ENCODE data around the gene RABGAP1L. TPM values are rescaled to one million over a fixed set of nuclear protein-coding genes. Genes with fewer than 3 reads are reported as not detected.
A peak's percentile ranks its signal among the peaks of the same experiment; 100 is the strongest.
"Not testable (repeated sequence)": the region's sequence is repeated elsewhere in the genome, so short reads cannot be mapped to it uniquely, and the experiment has no call there.

RABGAP1L gene
- total and polyA plus RNA-seq, 4 donors: 33.7 to 128 (median 62.1) TPM

- no peak for DNase-seq (ENCODE audit: low read depth in 4 of 6, low spot score in 6 of 6)
- Histone ChIP-seq H3K27ac (ENCODE audit: low read depth, low read length) (no peak overlapping the region), H3K9me3 (ENCODE audit: control insufficient read depth, insufficient read depth, low read length) (no peaks in the 10 kb centered on the region), H3K4me3 (ENCODE audit: low read depth, low read length) (no peak overlapping the region), H3K4me1 (ENCODE audit: control insufficient read depth, insufficient read depth, low read length) (no peaks in the 10 kb centered on the region), H3K36me3 (ENCODE audit: control insufficient read depth, insufficient read depth, low read length) (no peaks in the 10 kb centered on the region), H3K27me3 (ENCODE audit: control insufficient read depth, insufficient read depth, low read length) (no peaks in the 10 kb centered on the region)
- no CpG with 5 or more reads among the region's 1 CpG for WGBS (ENCODE audit: insufficient coverage)
Observed at GRCh38 chr1:174689524-174689923, 530.2 kb downstream of the RABGAP1L start.

- Histone ChIP-seq H3K9me3 (ENCODE audit: control insufficient read depth, insufficient read depth, low read length) (no peaks in the 10 kb centered on the region), H3K27me3 (ENCODE audit: control insufficient read depth, insufficient read depth, low read length) (no peaks in the 10 kb centered on the region), H3K4me1 (ENCODE audit: control insufficient read depth, insufficient read depth, low read length) (no peaks in the 10 kb centered on the region), H3K4me3 (ENCODE audit: low read depth, low read length) (no peak overlapping the region), H3K36me3 (ENCODE audit: control insufficient read depth, insufficient read depth, low read length) (no peaks in the 10 kb centered on the region), H3K27ac (ENCODE audit: low read depth, low read length) (no peak overlapping the region)
- no peak for DNase-seq (ENCODE audit: low read depth in 4 of 6, low spot score in 6 of 6)
Observed at GRCh38 chr1:174690266-174690665, 530.9 kb downstream of the RABGAP1L start.

GRCh38 chr1:174692313-174692712 lies 533.0 kb downstream of the RABGAP1L start:
- Histone ChIP-seq H3K27ac (ENCODE audit: low read depth, low read length) (no peak overlapping the region), H3K4me3 (ENCODE audit: low read depth, low read length) (no peak overlapping the region), H3K9me3 (ENCODE audit: control insufficient read depth, insufficient read depth, low read length) (no peaks in the 10 kb centered on the region), H3K27me3 (ENCODE audit: control insufficient read depth, insufficient read depth, low read length) (no peaks in the 10 kb centered on the region), H3K4me1 (ENCODE audit: control insufficient read depth, insufficient read depth, low read length) (no peaks in the 10 kb centered on the region), H3K36me3 (ENCODE audit: control insufficient read depth, insufficient read depth, low read length) (no peaks in the 10 kb centered on the region)
- DNase-seq (ENCODE audit: low read depth in 4 of 6, low spot score in 6 of 6): no peak
- no CpG with 5 or more reads among the region's 1 CpG for WGBS (ENCODE audit: insufficient coverage)

- 83% methylated on average over 2 of the region's 3 CpGs for WGBS (ENCODE audit: insufficient coverage)
- DNase-seq (ENCODE audit: low read depth in 4 of 6, low spot score in 6 of 6): no peak
- no peaks in the 10 kb centered on the region for H3K27me3 ChIP-seq (ENCODE audit: control insufficient read depth, insufficient read depth, low read length)
- no peaks in the 10 kb centered on the region for H3K4me1 ChIP-seq (ENCODE audit: control insufficient read depth, insufficient read depth, low read length)
- H3K36me3 ChIP-seq (ENCODE audit: control insufficient read depth, insufficient read depth, low read length): no peaks in the 10 kb centered on the region
- H3K9me3 ChIP-seq (ENCODE audit: control insufficient read depth, insufficient read depth, low read length): no peaks in the 10 kb centered on the region
- no peak overlapping the region for H3K27ac ChIP-seq (ENCODE audit: low read depth, low read length)
- H3K4me3 ChIP-seq (ENCODE audit: low read depth, low read length): no peak overlapping the region
Observed at GRCh38 chr1:174693085-174693484, 533.8 kb downstream of the RABGAP1L start.

- not testable (repeated sequence) for H3K27me3 ChIP-seq (ENCODE audit: control insufficient read depth, insufficient read depth, low read length); H3K4me1 ChIP-seq (ENCODE audit: control insufficient read depth, insufficient read depth, low read length); DNase-seq (ENCODE audit: low read depth in 4 of 6, low spot score in 6 of 6); H3K27ac ChIP-seq (ENCODE audit: low read depth, low read length); H3K9me3 ChIP-seq (ENCODE audit: control insufficient read depth, insufficient read depth, low read length); H3K36me3 ChIP-seq (ENCODE audit: control insufficient read depth, insufficient read depth, low read length); H3K4me3 ChIP-seq (ENCODE audit: low read depth, low read length)
Observed at GRCh38 chr1:174693539-174693938, 534.2 kb downstream of the RABGAP1L start.

GRCh38 chr1:174696026-174696821 lies 536.9 kb downstream of the RABGAP1L start:
- H3K27me3 ChIP-seq (ENCODE audit: control insufficient read depth, insufficient read depth, low read length): no peaks in the 10 kb centered on the region
- no peak overlapping the region for H3K4me3 ChIP-seq (ENCODE audit: low read depth, low read length)
- 67% methylated on average over 3 of the region's 5 CpGs for WGBS (ENCODE audit: insufficient coverage)
- H3K9me3 ChIP-seq (ENCODE audit: control insufficient read depth, insufficient read depth, low read length): no peaks in the 10 kb centered on the region
- no peaks in the 10 kb centered on the region for H3K4me1 ChIP-seq (ENCODE audit: control insufficient read depth, insufficient read depth, low read length)
- no peak overlapping the region for H3K27ac ChIP-seq (ENCODE audit: low read depth, low read length)
- no peak for DNase-seq (ENCODE audit: low read depth in 4 of 6, low spot score in 6 of 6)
- H3K36me3 ChIP-seq (ENCODE audit: control insufficient read depth, insufficient read depth, low read length): no peaks in the 10 kb centered on the region

- H3K4me1 ChIP-seq (ENCODE audit: control insufficient read depth, insufficient read depth, low read length): no peaks in the 10 kb centered on the region
- H3K27me3 ChIP-seq (ENCODE audit: control insufficient read depth, insufficient read depth, low read length): no peaks in the 10 kb centered on the region
- H3K9me3 ChIP-seq (ENCODE audit: control insufficient read depth, insufficient read depth, low read length): no peaks in the 10 kb centered on the region
- H3K4me3 ChIP-seq (ENCODE audit: low read depth, low read length): no peak overlapping the region
- H3K27ac ChIP-seq (ENCODE audit: low read depth, low read length): no peak overlapping the region
- 85% methylated on average over 2 of the region's 3 CpGs for WGBS (ENCODE audit: insufficient coverage)
- DNase-seq (ENCODE audit: low read depth in 4 of 6, low spot score in 6 of 6): no peak
- H3K36me3 ChIP-seq (ENCODE audit: control insufficient read depth, insufficient read depth, low read length): no peaks in the 10 kb centered on the region
Observed at GRCh38 chr1:174700314-174700713, 541.0 kb downstream of the RABGAP1L start.

GRCh38 chr1:174700775-174701174 lies 541.5 kb downstream of the RABGAP1L start:
- DNase-seq (ENCODE audit: low read depth in 4 of 6, low spot score in 6 of 6): no peak
- Histone ChIP-seq H3K36me3 (ENCODE audit: control insufficient read depth, insufficient read depth, low read length) (no peaks in the 10 kb centered on the region), H3K27me3 (ENCODE audit: control insufficient read depth, insufficient read depth, low read length) (no peaks in the 10 kb centered on the region), H3K9me3 (ENCODE audit: control insufficient read depth, insufficient read depth, low read length) (no peaks in the 10 kb centered on the region), H3K4me1 (ENCODE audit: control insufficient read depth, insufficient read depth, low read length) (no peaks in the 10 kb centered on the region), H3K27ac (ENCODE audit: low read depth, low read length) (no peak overlapping the region), H3K4me3 (ENCODE audit: low read depth, low read length) (no peak overlapping the region)
- no CpG with 5 or more reads among the region's 3 CpGs for whole genome bisulfite sequencing (ENCODE audit: insufficient coverage)

- no peaks in the 10 kb centered on the region for H3K36me3 ChIP-seq (ENCODE audit: control insufficient read depth, insufficient read depth, low read length)
- no peaks in the 10 kb centered on the region for H3K4me1 ChIP-seq (ENCODE audit: control insufficient read depth, insufficient read depth, low read length)
- no peak for DNase-seq (ENCODE audit: low read depth in 4 of 6, low spot score in 6 of 6)
- no peak overlapping the region for H3K4me3 ChIP-seq (ENCODE audit: low read depth, low read length)
- whole genome bisulfite sequencing (ENCODE audit: insufficient coverage): no CpG with 5 or more reads among the region's 2 CpGs
- H3K9me3 ChIP-seq (ENCODE audit: control insufficient read depth, insufficient read depth, low read length): no peaks in the 10 kb centered on the region
- H3K27me3 ChIP-seq (ENCODE audit: control insufficient read depth, insufficient read depth, low read length): no peaks in the 10 kb centered on the region
- no peak overlapping the region for H3K27ac ChIP-seq (ENCODE audit: low read depth, low read length)
Observed at GRCh38 chr1:174701565-174701964, 542.2 kb downstream of the RABGAP1L start.

- no peak overlapping the region for H3K4me3 ChIP-seq (ENCODE audit: low read depth, low read length)
- H3K9me3 ChIP-seq (ENCODE audit: control insufficient read depth, insufficient read depth, low read length): no peaks in the 10 kb centered on the region
- no peaks in the 10 kb centered on the region for H3K4me1 ChIP-seq (ENCODE audit: control insufficient read depth, insufficient read depth, low read length)
- no peaks in the 10 kb centered on the region for H3K27me3 ChIP-seq (ENCODE audit: control insufficient read depth, insufficient read depth, low read length)
- no peaks in the 10 kb centered on the region for H3K36me3 ChIP-seq (ENCODE audit: control insufficient read depth, insufficient read depth, low read length)
- 67% methylated on average over 1 of the region's 2 CpGs for WGBS (ENCODE audit: insufficient coverage)
- H3K27ac ChIP-seq (ENCODE audit: low read depth, low read length): no peak overlapping the region
- DNase-seq (ENCODE audit: low read depth in 4 of 6, low spot score in 6 of 6): peak in 5 of 6 donors; percentile 12 to 75 (median 26)
Observed at GRCh38 chr1:174702011-174702410, 542.7 kb downstream of the RABGAP1L start.
